NCI-H748 treated with DMSO at 0.1 percent for 48 hours (cell line): Measurements from ENCODE around the gene NPAS3.

Source experiments
- DNase-seq: peaks from one replicate; lab custom pipeline; 2025; lab: John Stamatoyannopoulos, UW

The NPAS3 gene

DNA sequence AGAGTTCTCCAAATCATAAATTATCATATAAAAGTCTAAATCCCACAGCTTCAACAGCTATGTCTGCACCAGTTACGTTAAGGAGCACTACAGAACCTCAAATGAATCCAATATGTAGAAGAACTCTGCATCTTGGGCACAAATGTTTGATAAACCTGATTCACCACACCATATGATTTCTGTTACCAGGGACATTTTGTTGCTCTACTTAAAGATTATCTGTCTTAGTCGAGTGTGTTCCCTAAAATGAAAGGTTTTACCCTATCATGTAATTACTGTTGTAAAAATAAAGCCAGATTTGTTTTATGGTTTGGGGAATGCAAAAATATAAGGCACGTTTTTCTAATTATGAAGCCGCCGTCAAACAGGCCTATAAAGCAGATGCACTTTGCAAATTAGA, 649.1 kb downstream of the NPAS3 start:
- no peak for DNase-seq

DNA sequence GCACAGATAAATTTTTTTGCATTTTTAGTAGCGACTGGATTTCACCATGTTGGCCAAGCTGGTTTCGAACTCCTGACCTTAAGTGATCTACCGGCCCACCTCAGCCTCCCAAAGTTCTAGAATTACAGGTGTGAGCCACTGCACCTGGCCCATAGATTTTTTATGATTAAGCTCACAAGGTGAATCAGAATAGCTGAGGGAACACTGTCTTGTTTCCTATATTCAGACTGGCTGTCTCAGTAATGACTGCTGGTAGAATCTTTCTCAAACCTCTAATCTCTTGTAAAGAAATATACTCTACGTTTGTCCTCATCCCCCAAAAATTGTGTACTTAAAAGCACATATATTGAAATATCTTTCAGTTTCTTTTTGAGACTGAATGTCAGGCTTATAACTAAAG, 650.1 kb downstream of the NPAS3 start:
- DNase-seq: no peak

DNA sequence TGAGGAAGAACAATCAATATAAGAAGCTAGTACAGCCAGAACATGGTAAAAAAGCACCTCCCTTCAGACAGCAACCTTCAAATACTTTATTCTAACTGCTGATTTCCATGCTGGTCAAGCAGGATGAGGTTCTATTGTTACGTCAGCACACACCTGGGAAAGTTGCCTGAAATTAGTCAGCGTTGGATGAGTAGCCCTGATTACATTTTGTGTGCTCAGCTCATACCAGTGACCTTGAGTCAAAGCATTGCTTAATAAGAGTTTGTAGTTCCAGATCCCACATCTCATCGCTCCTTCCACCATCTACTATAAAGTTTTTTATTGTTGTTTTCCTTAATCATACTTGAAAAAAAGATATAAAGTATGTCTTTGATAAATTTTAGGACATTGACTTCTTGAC, 650.7 kb downstream of the NPAS3 start:
- no peak for DNase-seq

DNA sequence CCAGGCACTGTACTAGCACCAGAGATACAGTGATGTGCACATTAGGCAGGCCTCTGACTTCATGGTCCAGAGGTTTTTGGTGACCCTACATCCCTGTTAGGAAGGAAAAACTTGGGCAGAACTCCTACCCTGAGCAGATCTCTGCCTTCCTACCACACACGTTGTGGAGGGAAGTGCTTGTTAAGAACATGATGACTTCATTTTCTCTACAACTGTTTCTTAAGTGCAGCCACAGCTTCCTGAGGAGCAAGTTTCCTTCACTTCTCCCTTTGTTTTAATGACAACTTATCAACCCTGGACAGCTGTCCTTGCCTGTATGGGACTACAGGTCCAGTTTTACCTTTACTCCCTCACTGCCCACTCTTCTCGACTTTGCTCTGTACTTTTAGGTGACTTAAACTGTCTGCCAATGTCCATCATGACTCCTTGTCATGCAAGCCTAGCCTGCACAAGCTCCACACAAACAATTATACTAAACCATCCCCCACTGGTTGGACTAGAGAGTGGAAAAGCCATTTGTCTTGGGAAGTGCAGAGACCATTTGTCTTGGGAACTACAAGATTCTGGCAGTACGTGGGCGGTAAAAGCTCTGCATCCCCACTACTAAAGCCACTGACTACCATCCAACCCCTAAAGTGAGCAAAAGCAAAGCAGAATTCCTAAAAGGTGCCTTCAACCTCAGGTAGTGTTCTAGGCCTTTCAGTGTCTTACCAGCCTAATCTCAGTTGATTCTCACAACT, 652.4 kb downstream of the NPAS3 start:
- DNase-seq: no peak

DNA sequence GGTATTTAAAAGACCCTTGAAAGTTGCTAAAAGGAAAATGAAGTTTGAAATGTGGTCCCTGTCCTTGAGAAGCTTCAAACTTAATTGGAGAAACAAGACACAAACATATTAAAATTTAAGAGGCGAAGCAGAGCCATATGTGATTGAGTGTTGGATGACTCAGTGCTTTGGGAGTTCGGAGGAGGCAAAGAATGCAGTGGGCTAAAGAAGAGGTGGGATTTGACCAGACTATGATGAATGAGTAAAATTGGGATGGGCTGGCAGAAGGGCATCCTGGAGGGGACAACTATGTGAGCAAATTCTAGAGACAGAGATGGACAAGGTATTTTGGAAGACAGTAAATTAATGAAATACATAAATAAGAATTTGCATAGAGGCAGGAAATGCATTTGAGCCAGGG, 653.6 kb downstream of the NPAS3 start:
- no peak for DNase-seq

DNA sequence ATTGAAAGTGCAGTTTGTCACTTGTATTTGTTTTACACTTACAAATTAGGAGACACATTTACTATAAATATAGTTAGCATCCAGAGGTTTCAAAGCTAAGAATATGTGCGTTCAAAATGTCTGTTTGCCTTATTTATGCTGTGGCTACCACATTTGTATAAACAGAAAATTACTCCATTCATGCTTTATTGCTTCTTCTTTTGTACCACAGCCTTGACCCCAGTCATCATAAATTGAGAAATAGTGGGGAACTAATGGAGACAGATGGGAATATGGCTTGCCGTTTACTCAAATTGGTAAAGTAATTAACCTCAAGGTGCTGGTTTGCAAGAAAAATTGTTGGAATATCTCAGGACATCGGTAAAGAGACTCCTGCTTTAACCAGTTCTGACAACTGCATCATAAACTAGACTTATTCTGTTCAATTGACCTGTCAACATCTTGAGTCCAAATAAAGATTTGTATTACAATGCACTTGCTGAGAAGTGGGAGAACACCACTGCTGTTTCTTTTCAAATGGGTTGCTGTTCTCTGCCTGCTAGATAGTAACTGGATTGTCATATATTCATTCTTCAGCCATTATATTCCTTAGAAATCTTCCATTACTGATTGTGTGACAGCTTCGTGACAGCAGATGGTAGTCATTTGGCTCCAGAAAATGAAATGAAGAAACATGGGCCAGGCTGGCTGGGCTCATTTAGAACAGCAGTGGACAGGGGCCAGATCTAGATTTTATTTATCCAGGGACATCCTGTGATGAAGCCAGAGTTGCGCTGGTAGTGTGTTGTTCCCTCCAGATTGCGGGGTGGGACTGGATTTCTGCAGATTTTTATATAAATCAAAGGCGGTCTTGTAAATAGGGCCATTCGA, 657.8 kb downstream of the NPAS3 start:
- DNase-seq: no peak

DNA sequence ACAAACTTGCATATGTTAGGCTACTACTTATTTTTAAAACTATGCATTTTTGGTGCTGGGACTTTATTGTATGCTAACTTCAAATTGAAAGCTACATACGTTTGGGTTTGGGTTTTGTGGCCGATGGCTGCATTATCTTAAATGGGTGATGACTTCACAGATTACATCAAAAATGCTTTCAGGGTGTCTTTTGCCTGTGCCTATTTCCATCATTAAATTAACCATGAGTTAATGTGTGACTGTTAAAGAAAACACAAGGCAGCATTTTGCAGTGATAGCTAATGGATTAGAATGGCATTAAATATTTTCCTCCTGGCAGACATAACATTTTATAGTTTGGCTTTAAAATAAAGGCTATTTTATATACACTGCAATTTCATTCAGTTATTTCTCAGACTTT, 659.9 kb downstream of the NPAS3 start:
- DNase-seq: no peak

DNA sequence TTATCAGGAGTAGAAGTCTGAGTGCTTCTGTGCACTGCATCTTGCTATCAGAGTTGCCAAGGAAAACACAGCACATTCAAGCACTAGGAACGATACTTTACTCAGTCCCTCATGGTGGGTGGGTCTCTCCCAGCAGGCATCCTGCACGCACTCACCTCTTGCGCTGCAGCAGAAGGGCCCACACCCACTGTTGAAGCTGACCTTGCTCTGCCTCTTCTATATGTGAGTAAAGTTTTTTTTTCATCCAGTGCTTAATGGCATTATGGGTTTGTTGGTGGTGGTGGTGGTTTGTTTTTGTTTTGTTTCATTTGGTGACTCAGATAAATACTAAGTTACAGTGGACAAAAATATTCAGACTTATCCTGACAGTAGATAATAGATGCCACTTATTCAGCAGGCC, 663.7 kb downstream of the NPAS3 start:
- DNase-seq: no peak

DNA sequence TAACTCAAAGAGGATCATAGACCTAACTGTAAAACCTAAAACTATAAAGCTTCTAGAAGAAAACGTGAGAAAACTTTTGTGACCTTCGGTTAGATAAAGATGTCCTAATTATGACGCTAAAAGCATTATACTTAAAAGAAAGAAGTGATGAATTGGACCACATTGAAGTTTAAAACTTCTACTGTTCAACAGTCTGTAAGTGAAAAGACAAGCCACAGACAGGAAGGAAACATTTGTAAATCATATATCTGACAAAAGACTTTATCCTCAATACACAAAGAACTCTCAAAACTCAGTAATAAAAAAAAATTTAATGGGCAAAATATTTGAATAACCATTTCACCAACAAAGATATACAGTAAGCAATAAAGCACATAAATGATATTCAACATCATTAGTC, 667.9 kb downstream of the NPAS3 start:
- no peak for DNase-seq

DNA sequence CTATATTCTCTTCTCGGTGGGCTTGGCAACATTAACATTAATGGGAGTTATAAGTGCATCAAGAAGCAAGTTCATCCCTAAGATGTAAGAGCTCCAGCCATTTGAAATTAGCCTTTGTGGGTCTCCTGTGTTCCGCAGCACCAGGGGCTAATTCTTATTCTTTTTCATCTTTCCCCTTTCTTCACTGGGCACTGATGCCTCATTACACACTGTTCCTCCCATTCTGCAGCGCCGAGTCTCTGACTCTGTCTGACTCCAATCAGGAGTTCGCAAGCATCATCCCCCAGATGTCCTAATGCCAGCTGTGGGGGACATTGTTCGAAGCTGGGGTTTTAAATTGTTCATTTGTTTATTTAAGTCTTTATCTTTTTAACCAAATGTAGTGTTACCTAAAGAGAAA, 670.9 kb downstream of the NPAS3 start:
- DNase-seq: no peak

DNA sequence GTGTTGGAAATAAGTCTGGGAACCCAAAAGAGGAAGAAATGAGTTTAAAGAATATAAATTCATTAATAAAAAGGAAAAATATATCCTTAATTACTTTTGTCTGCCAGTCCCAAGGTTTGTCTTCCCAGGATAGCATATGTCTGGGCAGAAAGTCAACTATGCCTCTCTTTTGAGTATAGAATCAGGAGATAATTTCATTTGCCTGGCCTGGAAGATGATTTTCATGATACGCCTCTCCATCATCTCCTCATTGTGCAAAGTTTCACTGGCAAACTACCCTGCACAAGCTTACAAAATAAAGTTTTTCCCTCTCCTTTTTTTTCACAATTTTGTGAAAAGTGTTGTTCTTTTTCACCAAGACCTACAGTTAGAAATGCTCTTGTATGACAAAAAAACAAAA, 671.4 kb downstream of the NPAS3 start:
- DNase-seq: no peak

DNA sequence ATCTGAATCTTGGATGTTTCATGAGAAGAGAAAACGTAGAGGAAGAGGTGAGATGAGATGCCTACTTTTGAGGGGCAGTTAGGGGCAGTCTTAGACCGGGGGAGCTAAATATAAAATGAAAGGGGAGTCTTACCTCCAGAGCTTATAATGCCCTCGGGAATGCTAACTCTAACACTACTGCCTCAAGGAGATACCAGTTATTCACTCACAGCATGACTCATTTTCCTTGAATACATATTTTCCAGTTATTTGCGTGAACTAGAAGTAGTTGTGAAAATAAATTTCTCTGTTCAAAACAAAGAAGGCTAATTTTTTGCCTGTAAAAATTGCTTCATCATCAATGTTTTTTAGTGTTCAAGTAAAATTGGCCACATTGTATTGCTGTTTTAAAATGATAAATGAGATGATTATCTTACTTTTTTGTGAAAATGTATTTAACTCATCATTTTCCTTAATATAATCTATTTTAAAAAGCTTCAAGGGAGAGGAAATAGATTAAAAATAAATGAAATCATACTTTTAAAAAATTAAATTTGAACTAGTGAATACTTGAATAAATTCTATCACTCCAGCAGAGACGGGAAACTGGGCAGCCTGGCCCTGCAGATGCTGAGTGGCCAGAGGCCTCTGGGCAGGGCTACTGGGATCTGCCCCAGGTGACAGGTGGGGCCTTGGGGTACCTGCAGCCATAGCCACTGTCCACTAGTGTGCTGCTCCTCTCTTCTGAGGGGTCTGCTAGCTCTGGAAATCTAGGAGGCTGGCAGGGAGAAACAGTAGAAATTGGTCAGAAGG, 672.9 kb downstream of the NPAS3 start:
- no peak for DNase-seq

DNA sequence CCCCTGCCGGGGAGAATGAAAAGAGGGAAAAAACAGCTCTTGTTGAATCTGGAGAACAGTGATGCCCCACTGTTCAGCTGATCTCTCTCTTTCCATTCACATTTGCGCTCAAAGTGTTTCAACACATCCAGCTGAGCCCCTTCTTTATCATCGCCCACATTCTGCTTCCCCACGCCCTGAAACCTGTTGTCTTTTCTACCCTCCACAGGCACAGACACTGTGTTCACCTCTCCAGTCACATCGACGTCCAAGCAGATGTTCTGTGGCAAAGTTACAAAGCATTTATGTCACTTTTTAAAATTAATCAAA, 673.5 kb downstream of the NPAS3 start:
- DNase-seq: no peak

DNA sequence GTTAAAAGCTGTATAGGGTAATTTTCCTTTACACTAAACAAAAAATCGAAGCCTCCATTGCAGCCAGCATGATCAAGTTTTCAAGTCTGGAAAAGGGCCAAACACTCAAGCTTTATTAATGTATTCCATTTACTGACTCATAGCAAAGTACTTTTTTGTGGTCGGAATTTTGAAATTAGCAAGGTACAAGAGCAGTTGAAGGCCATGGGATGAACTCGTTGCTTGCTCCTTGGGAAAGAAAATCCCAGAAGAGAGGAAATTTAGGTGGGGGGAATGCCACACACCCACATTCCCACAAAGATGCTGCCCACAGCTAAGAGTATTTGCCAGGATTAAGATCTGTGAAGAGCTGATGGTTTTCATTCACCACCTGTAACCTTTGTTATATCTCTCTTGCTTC, 678.5 kb downstream of the NPAS3 start:
- no peak for DNase-seq

DNA sequence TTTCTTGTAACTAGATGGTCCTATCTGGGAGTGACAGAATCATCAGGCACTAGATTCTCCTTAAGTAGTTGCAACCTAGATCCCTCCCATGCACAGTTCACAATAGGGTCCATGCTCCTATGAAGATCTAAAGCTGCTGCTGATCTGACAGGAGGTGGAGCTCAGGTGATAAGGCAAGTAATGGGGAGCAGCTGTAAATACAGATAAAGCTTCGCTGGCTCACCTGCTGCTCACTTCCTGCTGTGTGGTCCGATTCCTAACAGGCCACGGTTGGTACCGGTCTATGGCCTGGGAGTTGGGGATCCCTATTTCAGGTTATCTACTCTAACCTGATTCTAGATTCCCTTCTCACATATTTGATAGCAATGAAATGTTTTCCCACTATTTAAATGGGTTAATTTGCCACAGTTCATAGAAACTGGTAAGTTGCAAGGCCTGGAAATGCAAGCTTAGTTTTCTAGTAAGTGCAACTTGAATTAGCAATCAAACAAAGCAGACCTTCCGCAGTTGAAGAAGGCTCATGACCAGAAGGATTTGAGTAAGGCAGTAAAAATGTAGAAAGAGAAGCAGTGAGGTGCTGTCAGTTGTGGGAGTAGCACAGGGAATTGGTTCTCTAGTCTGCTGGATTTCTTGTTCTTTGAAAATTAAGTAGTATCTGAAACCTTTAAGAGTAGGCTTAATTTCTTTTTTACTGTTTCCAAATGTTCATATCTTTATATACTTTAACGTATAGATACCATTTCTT, 679.9 kb downstream of the NPAS3 start:
- no peak for DNase-seq

DNA sequence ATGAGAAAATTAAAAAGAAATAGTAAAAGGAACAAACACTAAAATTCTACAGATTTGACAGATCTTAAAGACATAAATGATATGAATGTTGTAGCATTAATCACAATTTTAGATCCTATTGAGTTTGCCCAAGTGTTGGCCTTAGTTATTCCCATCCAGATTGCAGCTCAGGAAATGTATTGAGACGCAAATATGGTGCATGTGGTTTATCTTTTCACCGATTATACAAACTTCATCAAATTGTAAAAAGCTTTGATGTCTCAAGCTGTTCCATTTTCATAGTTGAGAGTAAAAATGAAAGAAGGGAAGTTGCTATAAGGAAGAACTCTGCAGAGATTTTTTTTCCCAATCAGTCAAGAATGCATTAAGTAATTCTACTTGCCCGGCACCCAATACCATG, 683.8 kb downstream of the NPAS3 start:
- DNase-seq: no peak

DNA sequence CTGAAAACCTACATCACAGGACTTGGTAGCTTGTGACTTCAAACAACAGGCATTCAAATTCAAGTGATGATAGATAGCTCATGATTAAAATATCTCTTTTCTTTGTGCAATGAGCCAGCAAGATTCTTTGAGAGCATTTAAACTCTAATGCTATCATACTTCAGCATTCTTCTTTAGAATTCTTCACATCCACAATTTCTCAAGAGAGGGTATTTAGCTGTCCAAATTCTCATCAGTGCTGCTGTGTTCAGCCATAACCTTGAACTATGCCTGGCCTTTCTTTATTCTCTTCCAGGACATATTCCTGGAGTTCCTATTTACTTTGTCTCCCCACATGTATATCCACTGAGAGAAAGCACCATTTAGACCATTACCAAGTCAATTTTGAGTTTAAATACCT, 691.1 kb downstream of the NPAS3 start:
- no peak for DNase-seq

DNA sequence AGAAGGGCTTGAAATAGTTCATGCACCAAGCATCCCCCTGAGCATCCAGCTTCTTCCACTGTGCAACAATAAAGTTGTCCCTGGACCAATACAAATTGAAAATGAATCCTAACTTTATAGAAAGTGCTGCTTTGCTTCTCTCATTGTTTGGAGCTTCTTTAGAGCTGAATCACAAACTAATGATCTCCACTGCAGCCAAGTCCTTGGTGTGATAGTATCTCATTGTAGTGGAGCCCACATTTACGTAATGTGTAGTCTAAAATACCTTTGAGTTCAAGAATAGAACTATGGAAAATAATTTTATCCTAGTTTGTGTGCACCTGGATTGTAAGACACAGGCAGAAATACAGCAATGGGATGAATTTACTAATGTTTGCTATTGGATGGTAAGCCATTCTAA, 692.3 kb downstream of the NPAS3 start:
- DNase-seq: no peak

DNA sequence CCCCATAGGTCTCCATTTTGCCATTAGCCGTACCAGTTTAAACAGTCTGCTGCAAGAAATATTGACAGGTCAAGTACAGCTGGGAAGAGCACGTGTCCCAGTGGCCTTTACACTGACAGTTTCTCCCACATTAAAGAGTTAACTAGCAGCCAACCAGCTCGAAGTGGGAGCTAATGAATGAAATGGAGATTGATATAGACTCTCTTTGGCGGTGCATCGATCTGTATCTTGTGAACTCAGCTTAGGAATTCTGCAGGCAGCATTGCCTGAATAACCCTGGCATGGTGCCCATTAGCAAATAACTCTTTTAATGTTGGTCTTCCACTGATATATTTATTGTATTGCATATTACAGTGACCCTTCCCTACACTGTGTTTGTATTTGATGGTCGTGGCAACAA, 692.8 kb downstream of the NPAS3 start:
- peak; percentile 27 for DNase-seq

DNA sequence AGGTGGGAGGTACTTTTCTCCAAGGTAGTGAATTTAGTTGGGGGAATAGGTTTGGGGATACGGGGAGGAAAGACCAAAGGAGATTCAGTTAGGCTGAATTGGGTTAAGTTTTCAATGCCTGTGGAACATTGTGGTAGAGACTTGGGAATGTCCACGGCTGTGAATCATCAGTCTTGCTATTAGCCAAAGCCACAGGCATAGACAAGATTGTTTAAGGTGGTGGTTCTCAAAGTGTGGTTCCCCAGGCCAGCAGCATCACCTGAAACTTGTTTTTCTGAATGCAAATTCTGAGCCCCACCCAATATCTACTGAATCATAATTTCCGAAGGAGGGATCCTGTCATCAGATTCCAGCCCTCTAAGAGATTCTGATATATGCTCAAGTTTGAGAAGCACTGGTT, 696.0 kb downstream of the NPAS3 start:
- DNase-seq: no peak

DNA sequence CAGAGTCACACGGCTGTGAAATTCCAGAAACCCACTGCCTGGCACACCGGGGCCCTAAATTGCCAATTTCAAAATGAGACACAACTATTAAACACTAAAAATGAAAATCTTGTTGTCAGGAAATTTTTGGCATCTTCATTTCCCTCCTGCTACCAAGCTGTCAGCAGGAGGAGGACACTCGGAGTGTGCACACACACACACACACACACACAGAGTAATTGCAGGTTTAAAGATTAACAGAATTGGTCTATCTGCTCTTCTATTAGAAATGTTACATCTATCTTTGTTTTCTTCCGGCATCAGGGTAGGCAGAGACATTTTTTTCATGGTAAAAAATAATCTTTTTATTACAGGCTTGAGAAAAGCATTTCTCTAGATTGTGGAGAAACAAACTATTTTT, 698.0 kb downstream of the NPAS3 start:
- no peak for DNase-seq

DNA sequence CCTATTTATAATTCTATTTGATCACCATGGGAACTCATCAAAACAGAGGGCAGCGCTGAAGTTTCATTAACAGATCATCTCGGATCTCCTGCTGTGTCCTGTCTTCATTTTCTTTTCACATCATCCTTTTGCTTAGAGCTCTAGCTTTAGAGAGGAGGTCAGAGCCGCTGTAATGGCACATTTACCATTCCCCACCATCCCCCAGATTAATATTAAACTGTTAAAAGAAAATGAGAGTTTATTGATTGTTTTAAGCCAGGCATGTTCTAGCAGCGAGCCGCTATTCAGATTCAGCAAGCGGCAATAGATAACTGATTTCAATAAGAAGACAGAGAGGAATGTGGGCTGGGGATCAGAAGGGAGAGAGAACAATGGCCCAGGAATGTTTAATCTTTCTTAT, 703.4 kb downstream of the NPAS3 start:
- peak; percentile 24 for DNase-seq
